Adipocyte (in vitro differentiated cells): ENCODE measurements around the gene ENDOD1.
A peak's percentile ranks its signal among the peaks of the same experiment; 100 is the strongest.

ENCODE experiments used
- DNase-seq: peaks from one replicate; pipeline ENCODE4 v3.0.0-alpha.2; 2015; ENCODE audit warnings: low read depth
- H3K27me3 ChIP-seq: replicated peaks from 2 replicates; pipeline ENCODE4 v1.7.0; 2013; ENCODE audit warnings: mild to moderate bottlenecking, low read length, moderate library complexity; ENCODE audit not compliant: control insufficient read depth, insufficient read depth
- H3K36me3 ChIP-seq: 2 replicates; pipeline ENCODE4 v1.7.0; 2013; ENCODE audit warnings: low read length, mild to moderate bottlenecking, moderate library complexity; ENCODE audit not compliant: control insufficient read depth, insufficient read depth, severe bottlenecking
- H3K4me1 ChIP-seq: 2 replicates; pipeline ENCODE4 v1.7.0; 2013; ENCODE audit warnings: mild to moderate bottlenecking, low read length, moderate library complexity; ENCODE audit not compliant: control insufficient read depth, insufficient read depth
- H3K4me3 ChIP-seq: 2 replicates; pipeline ENCODE4 v1.7.0; 2013; ENCODE audit warnings: mild to moderate bottlenecking, low read length, moderate library complexity
- H3K9ac ChIP-seq: 2 replicates; pipeline ENCODE4 v1.7.0; 2013; ENCODE audit warnings: mild to moderate bottlenecking, low read length, moderate library complexity
- H3K9me3 ChIP-seq: 2 replicates; pipeline ENCODE4 v1.7.0; 2013; ENCODE audit warnings: mild to moderate bottlenecking, low read length, moderate library complexity; ENCODE audit not compliant: control insufficient read depth

ENDOD1 gene

GRCh38 chr11:95148406-95148805 lies 58.8 kb downstream of the ENDOD1 start:
- no peak overlapping the region for H3K9ac ChIP-seq
- peak; percentile 65 for DNase-seq
- H3K4me1 ChIP-seq = peaks cover 52% of the 10 kb centered on the region
- no peak overlapping the region for H3K4me3 ChIP-seq
- H3K27me3 ChIP-seq = no peaks in the 10 kb centered on the region
- H3K36me3 ChIP-seq = no peaks in the 10 kb centered on the region
- no peaks in the 10 kb centered on the region for H3K9me3 ChIP-seq

GRCh38 chr11:95148938-95149337 lies 59.3 kb downstream of the ENDOD1 start:
- Histone ChIP-seq H3K27me3 (no peaks in the 10 kb centered on the region), H3K9ac (no peak overlapping the region), H3K36me3 (no peaks in the 10 kb centered on the region), H3K9me3 (no peaks in the 10 kb centered on the region), H3K4me3 (no peak overlapping the region), H3K4me1 (peaks cover 47% of the 10 kb centered on the region)
- DNase-seq = no peak

- Histone ChIP-seq H3K4me1 (peaks cover 38% of the 10 kb centered on the region), H3K9ac (peak overlapping the region; percentile 89), H3K36me3 (no peaks in the 10 kb centered on the region), H3K27me3 (no peaks in the 10 kb centered on the region), H3K4me3 (peak overlapping the region; percentile 80), H3K9me3 (no peaks in the 10 kb centered on the region)
- peak; percentile 23 for DNase-seq
Observed at GRCh38 chr11:95149651-95150364, 60.2 kb downstream of the ENDOD1 start.

GRCh38 chr11:95150956-95151684 lies 61.5 kb downstream of the ENDOD1 start:
- no peaks in the 10 kb centered on the region for H3K27me3 ChIP-seq
- peak; percentile 97 for DNase-seq
- peak overlapping the region; percentile 89 for H3K9ac ChIP-seq
- peaks cover 33% of the 10 kb centered on the region for H3K4me1 ChIP-seq
- peak overlapping the region; percentile 80 for H3K4me3 ChIP-seq
- H3K9me3 ChIP-seq = no peaks in the 10 kb centered on the region
- no peaks in the 10 kb centered on the region for H3K36me3 ChIP-seq

GRCh38 chr11:95152876-95153856 lies 63.5 kb downstream of the ENDOD1 start:
- Histone ChIP-seq H3K9ac (peak overlapping the region; percentile 27), H3K4me1 (peaks cover 30% of the 10 kb centered on the region), H3K27me3 (no peaks in the 10 kb centered on the region), H3K4me3 (no peak overlapping the region), H3K9me3 (no peaks in the 10 kb centered on the region), H3K36me3 (no peaks in the 10 kb centered on the region)
- DNase-seq = no peak

- H3K27me3 ChIP-seq = no peaks in the 10 kb centered on the region
- DNase-seq = no peak
- H3K4me3 ChIP-seq = no peak overlapping the region
- H3K4me1 ChIP-seq = peaks cover 23% of the 10 kb centered on the region
- no peaks in the 10 kb centered on the region for H3K9me3 ChIP-seq
- H3K36me3 ChIP-seq = no peaks in the 10 kb centered on the region
- peak overlapping the region; percentile 27 for H3K9ac ChIP-seq
Observed at GRCh38 chr11:95153857-95154246, 64.2 kb downstream of the ENDOD1 start.

- H3K4me3 ChIP-seq = no peak overlapping the region
- H3K36me3 ChIP-seq = no peaks in the 10 kb centered on the region
- peaks cover 20% of the 10 kb centered on the region for H3K4me1 ChIP-seq
- no peak overlapping the region for H3K9ac ChIP-seq
- no peaks in the 10 kb centered on the region for H3K9me3 ChIP-seq
- peak; percentile 70 for DNase-seq
- no peaks in the 10 kb centered on the region for H3K27me3 ChIP-seq
Observed at GRCh38 chr11:95154514-95154913, 64.9 kb downstream of the ENDOD1 start.

- Histone ChIP-seq H3K9me3 (no peaks in the 10 kb centered on the region), H3K4me1 (peaks cover 13% of the 10 kb centered on the region), H3K36me3 (no peaks in the 10 kb centered on the region), H3K9ac (no peak overlapping the region), H3K27me3 (no peaks in the 10 kb centered on the region), H3K4me3 (no peak overlapping the region)
- no peak for DNase-seq
Observed at GRCh38 chr11:95155385-95155784, 65.7 kb downstream of the ENDOD1 start.

GRCh38 chr11:95156133-95156721 lies 66.6 kb downstream of the ENDOD1 start:
- DNase-seq = no peak
- no peak overlapping the region for H3K4me3 ChIP-seq

GRCh38 chr11:95156916-95157541 lies 67.4 kb downstream of the ENDOD1 start:
- Histone ChIP-seq H3K9ac (peak overlapping the region; percentile 26), H3K4me1 (peaks cover 13% of the 10 kb centered on the region)
- no peak for DNase-seq

More at GRCh38 chr11:95156133-95156721, 66.6 kb downstream of the ENDOD1 start:
- H3K27me3 ChIP-seq = no peaks in the 10 kb centered on the region
- peaks cover 13% of the 10 kb centered on the region for H3K4me1 ChIP-seq
- H3K9ac ChIP-seq = no peak overlapping the region
- no peaks in the 10 kb centered on the region for H3K36me3 ChIP-seq
- H3K9me3 ChIP-seq = no peaks in the 10 kb centered on the region

More at GRCh38 chr11:95156916-95157541, 67.4 kb downstream of the ENDOD1 start:
- Histone ChIP-seq H3K9me3 (no peaks in the 10 kb centered on the region), H3K4me3 (no peak overlapping the region), H3K36me3 (no peaks in the 10 kb centered on the region), H3K27me3 (no peaks in the 10 kb centered on the region)
